Medulla oblongata (tissue), 1 donor: Measurements from ENCODE around the gene NPVF.

Experiments used
- DNase-seq: peaks from one replicate; pipeline ENCODE4 v3.0.0-alpha.2; 2015; ENCODE audit errors: extremely low spot score

Gene NPVF, protein sequence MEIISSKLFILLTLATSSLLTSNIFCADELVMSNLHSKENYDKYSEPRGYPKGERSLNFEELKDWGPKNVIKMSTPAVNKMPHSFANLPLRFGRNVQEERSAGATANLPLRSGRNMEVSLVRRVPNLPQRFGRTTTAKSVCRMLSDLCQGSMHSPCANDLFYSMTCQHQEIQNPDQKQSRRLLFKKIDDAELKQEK

GRCh38 chr7:25228386-25228785 lies at the start of gene NPVF:
Gene NPVF, minus strand, starts transcription at chr7:25228486. Its CDS starts 47 bp downstream, at chr7:25228439.
- DNase-seq: no peak

GRCh38 chr7:25272265-25272664 lies 44.0 kb upstream of the NPVF start:
- no peak for DNase-seq

DNA sequence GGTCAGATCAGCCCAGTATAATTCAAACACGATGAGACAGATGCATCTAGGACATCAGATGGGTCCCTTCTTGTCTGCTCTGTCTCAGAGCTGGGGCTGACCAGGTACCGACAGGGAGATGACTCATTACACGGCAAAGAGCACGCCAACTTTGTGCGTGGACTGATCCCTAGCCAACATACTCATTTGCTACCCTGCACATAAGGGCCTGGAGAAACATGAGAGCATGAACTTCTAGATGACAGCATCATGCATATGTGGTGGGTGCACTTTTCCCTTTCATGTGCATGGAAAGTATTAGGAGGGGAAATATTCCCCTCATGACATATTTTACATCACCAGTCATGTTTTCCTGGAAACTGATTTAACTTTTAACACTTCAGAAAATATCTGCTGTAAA lies 35.1 kb upstream of the NPVF start:
- no peak for DNase-seq

GRCh38 chr7:25262586-25262985 lies 34.3 kb upstream of the NPVF start:
- DNase-seq: no peak

GRCh38 chr7:25261545-25262140 lies 33.4 kb upstream of the NPVF start:
- DNase-seq: no peak

- peak; percentile 9 for DNase-seq
Observed at GRCh38 chr7:25260862-25261494, 32.7 kb upstream of the NPVF start.

- peak; percentile 89 for DNase-seq
Observed at GRCh38 chr7:25259487-25260243, 31.4 kb upstream of the NPVF start.

GRCh38 chr7:25256333-25256819 lies 28.1 kb upstream of the NPVF start:
- no peak for DNase-seq

DNA sequence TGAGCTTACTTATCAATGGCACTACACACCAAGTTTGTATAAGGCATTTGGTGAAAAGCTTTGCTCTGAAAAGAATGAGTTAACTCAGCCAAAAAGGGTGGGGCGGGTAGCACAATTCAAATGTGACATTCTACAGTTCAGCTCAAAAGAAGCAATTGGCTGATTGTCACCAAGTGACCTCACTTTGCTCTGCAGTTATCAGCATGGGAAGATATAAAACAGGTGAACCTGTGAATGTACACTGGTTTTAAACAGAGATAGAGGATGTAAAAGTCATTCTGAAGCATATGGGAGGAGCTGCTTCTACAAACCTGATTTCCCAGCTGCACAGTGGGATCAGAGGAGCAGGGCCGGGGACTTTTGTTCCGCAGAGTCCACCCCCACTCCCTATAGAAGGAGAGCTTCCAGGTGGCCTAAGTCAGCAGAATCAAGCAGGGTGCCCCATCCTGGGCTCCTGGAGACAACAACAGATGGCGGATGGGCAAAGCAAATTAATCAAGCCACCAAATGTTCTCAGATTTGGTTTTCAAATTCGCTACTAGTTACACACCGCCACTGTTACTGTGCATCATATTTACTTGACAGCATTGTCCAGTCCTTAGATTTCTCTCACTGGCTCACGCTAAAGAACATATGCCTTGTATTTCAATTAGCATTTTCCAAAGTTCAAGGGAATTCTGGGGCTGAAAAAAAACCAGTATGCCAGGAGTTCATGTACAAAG lies 27.5 kb upstream of the NPVF start:
- DNase-seq: no peak

GRCh38 chr7:25254604-25255003 lies 26.3 kb upstream of the NPVF start:
- DNase-seq: no peak

DNA sequence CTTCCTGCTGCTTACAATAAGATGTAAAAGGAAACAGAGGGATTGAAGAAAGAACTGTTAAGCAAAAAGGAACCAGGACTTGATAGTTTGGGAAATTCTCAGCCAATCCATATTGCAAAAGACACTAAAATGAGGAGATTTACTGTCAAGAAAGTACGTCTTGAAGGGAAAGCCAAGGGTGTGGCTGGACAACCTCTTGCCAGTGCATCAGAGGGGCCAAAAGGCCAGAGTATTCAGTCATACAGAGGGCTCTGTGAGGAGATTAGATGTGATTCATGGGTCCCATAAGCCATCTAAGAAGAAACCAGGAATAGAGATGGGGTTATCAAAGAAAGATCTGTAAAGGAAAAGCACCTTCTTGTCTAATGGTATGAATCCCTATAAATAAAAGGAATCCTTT lies 25.4 kb upstream of the NPVF start:
- no peak for DNase-seq

GRCh38 chr7:25250386-25250785 lies 22.1 kb upstream of the NPVF start:
- no peak for DNase-seq

DNA sequence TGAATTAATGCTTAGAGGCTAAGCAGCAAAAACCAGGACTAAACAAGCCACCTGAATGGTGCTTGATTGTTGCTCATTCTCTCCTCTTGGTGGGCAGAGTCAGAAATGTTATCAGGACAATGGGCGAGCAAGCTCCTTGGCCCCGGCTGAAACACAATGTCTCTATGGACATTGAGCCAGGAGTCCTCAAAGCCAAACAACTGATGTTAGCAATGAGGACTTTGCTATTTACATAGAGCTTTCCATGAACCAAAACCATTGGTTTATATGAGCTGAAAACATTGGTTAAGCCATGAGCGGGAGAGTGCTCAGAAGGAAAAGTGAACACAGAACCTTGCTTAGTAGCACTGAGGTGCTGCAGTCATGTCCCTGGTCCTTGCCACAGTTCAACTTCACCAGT lies 21.5 kb upstream of the NPVF start:
- no peak for DNase-seq

DNA sequence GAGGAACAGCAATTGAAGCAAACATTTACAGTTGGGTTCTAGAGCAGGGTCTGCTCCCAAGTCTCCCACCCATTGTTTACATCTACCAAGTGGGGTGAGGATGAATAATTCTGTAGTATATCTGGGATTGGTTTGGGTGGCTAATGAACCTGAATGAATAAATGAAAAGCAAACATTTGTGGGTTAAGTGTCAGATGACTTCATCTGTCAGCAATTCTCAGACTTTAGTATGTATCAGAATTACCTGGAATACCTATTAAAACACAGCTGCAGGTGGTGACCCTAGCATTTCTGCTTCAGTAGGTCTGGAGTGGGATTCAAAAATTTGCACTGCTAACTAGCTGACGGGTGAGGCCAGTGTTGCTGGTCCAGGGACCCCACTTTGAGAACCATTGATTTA lies 18.0 kb upstream of the NPVF start:
- DNase-seq: no peak

GRCh38 chr7:25244254-25245033 lies 16.2 kb upstream of the NPVF start:
- no peak for DNase-seq

- no peak for DNase-seq
Observed at GRCh38 chr7:25242678-25243077, 14.4 kb upstream of the NPVF start.

GRCh38 chr7:25240896-25241295 lies 12.6 kb upstream of the NPVF start:
- no peak for DNase-seq

DNA sequence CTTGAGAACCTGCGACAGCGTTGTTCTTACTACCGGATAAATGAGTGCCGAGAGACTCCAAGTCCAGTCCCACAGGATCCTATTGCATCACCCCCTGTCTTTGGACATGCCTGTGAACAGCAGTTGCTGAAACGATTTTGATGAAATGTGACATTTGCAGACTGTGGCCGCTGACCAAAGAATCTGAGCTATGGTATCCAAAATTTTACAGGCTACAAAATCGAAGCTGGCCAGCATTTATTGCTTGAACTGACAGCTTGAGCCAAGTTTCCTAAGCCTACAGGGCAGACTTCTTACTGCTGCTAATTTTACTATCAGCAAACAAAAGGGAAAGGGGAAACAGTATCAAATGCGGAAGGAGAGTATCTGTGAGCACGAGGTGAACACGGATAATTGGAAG lies 12.1 kb upstream of the NPVF start:
- DNase-seq: no peak

DNA sequence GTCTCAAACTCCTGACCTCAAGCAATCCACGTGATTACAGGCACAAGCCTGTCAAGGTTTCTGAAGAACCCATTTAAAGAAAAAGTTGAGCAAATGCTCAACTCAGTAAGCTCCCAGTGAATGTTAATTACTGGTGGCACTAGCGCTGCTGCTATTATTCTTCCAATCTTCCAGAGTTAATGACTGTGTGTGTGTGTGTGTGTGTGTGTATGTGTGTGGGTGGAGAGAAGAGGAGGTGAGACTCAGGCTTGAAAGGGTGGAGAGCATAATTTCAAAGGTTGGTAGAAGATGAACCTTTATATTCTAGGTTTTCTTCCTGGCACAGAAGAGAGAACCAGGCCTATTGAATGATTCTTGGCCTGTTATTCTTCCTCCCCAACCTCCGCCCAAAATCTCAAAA lies 11.6 kb upstream of the NPVF start:
- DNase-seq: no peak

DNA sequence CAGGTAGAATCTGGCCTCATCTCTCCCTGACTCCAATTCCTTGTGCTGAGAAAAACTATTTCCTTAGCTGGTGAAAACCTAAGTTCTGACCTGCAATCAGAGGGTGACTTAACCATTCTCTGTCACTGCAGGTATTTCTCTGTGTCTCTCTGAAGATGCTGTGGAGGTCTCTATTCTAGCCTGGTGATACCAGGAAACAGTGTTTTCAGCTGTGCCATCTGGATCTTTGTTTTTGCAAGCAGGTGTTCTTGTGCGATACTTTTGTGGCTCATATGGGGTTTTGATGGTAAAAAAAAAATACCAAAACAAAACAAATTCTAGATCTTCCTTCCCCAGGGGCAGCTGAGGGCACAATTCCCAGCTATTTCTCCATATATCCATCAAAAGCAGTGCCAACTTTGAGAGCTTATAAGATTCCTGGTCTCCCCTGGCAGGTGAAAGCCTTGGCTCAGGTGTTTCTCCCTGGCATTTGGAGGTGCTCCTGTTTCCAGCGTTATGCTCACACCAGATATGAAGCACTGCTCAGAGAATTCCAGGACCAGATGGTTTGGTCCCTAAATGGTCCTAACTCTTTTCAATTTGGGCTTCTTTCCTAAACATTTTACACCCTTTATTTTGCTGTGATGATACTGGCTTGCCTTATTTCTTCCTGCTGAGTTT lies 9.9 kb upstream of the NPVF start:
- no peak for DNase-seq

DNA sequence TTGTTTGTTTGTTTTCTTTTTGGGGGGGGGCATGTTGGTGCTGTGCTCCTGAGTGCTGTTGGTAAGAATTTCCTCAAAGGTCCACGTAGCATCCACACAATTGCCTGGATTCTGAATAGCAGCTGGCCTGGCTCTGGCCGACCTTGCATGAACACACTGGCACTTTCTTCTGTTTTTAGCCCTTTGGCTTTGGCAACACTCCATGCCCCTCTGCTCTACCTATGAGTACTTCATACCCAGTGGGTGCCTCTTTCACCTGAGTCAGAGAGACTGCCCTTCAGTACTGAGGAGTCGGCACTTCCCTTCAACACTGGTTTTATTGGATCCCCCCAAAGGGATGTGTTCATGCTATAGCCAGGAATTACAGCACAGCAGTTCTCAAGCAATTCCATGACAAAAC lies 7.2 kb upstream of the NPVF start:
- no peak for DNase-seq
